Lower lobe of right lung (tissue), 2 donors: Measurements from ENCODE around the gene CNTN1. TPM values are rescaled to one million over a fixed set of nuclear protein-coding genes. Genes with fewer than 3 reads are reported as not detected.
A peak's percentile ranks its signal among the peaks of the same experiment; 100 is the strongest.

Source experiments
- ATAC-seq, 2 donors: fragments of 200-7000 bp; cut with Tn5 transposase; one replicate each; pipeline ENCODE4 v1.9.1; 2020 to 2022; ENCODE audit warnings: mild to moderate bottlenecking in 2 of 2, moderate library complexity in 2 of 2
- DNase-seq: peaks from one replicate; pipeline ENCODE4 v3.0.0-alpha.2; 2020
- H3K27ac ChIP-seq: fragments of 200-600 bp; one replicate; pipeline ENCODE4 v1.8.0; 2022
- H3K27me3 ChIP-seq: fragments of 200-600 bp; one replicate; pipeline ENCODE4 v1.8.0; 2022; ENCODE audit warnings: low read depth
- H3K36me3 ChIP-seq: fragments of 200-600 bp; one replicate; pipeline ENCODE4 v1.8.0; 2022; ENCODE audit warnings: mild to moderate bottlenecking
- H3K4me1 ChIP-seq: fragments of 200-600 bp; one replicate; pipeline ENCODE4 v1.8.0; 2022
- H3K4me3 ChIP-seq: fragments of 200-600 bp; one replicate; pipeline ENCODE4 v1.8.0; 2022; ENCODE audit warnings: mild to moderate bottlenecking
- H3K9me3 ChIP-seq: fragments of 200-600 bp; one replicate; pipeline ENCODE4 v1.8.0; 2022
- intact Hi-C: fragments of 100-400 bp; cut with DNase I; formaldehyde crosslinking; loops from one replicate; pipeline ENCODE4 v1.11.0; 2022
- total RNA-seq: library from RNA; stranded (reverse); fragmentation: NEBNext Ultra II Directional; extraction: Animal tissue kit (Norgen Biotek cat#: 25700); gene quantifications from one replicate; pipeline ENCODE4 v1.2.1, GENCODE V29; 2021
- TF ChIP-seq, protein P1 (sequence below): fragments of 200-600 bp; IDR thresholded peaks from one replicate; pipeline ENCODE4 v1.8.0; 2022; ENCODE audit warnings: antibody characterized with exemption, mild to moderate bottlenecking
- donor health status: DM: no; HTN: yes; CAD: no; lungs with severe emphysema.

CNTN1 gene
- total RNA-seq, 1 donor from 2014 or later = 12.3 TPM

DNA sequence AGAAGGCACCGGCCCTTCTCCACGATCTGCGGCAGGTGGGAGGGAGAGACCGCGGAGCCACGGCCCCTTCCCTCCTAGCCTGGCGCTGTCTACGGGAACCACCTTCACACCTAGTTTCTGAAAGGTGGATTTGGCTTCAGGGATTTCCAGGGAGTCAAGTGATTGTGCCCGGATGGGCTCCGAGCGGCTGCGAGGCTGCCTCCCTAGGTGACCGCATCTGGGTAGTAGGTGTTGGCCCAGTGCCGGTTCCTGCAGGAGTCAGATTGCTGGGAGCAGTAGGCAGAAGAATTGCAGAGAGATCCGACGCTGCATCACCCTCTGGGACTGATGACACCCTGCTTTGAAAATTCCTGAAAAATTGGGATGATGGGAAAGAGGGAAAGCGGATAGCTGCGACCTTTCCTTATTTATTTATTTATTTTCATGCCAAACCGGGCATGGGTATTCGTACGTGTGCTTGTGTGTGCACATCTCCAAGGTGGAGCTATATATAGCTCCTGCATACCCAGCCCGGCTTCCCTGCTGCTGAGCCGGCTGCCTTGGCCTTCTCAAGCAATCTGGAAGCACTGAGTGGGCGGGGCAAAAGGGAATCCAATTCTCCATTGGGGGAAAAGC, 1.1 kb downstream of the CNTN1 start:
- Histone ChIP-seq H3K4me3 (peak overlapping the region; percentile 59), H3K27ac (no peak overlapping the region), H3K9me3 (no peaks in the 10 kb centered on the region), H3K36me3 (no peaks in the 10 kb centered on the region), H3K4me1 (peaks cover 8% of the 10 kb centered on the region), H3K27me3 (peaks cover 17% of the 10 kb centered on the region)
- DNase-seq = peak; percentile 54
- intact Hi-C loops = no loop called here
- TF ChIP-seq, protein P1, sequence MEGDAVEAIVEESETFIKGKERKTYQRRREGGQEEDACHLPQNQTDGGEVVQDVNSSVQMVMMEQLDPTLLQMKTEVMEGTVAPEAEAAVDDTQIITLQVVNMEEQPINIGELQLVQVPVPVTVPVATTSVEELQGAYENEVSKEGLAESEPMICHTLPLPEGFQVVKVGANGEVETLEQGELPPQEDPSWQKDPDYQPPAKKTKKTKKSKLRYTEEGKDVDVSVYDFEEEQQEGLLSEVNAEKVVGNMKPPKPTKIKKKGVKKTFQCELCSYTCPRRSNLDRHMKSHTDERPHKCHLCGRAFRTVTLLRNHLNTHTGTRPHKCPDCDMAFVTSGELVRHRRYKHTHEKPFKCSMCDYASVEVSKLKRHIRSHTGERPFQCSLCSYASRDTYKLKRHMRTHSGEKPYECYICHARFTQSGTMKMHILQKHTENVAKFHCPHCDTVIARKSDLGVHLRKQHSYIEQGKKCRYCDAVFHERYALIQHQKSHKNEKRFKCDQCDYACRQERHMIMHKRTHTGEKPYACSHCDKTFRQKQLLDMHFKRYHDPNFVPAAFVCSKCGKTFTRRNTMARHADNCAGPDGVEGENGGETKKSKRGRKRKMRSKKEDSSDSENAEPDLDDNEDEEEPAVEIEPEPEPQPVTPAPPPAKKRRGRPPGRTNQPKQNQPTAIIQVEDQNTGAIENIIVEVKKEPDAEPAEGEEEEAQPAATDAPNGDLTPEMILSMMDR = no peak
- peak; percentile 72 to 75 for ATAC-seq

DNA sequence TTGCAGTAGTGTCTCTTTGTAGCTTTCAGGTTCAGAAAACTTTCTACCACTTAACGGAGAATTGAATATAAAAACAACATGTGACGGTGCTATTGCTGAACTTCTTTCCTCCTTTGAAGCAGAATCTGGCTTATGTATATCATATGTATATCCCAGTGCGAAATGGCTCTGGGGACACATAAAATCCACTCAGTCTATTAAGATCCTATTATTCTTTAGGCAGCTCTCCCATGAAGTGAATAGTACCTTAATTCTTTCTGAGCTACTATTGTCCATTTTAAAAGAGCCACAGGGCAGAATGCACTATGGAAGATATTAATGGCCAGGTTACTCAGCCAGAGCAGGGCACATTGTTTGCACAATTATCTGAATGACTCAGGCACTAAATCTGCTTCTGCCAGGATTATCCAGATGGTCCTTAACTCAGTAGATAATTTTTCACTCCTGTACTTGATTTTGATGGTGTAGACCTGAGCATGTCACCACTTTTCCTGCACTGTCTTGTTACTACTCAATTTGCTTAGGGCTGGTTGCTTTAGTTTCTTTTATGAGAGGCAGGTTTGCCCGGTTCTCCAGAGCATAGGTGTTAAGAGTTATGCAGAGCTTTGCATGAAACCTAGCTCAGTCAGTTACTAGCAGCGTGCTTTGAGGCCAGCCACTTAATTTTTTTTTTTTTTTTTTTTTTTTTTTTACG, 5.5 kb downstream of the CNTN1 start:
- DNase-seq (no peak), ATAC-seq (peak in 1 of 2 donors; percentile 37)
- Histone ChIP-seq H3K27me3 (peaks cover 8% of the 10 kb centered on the region), H3K4me3 (no peak overlapping the region), H3K27ac (no peak overlapping the region), H3K4me1 (peaks cover 2% of the 10 kb centered on the region), H3K36me3 (no peaks in the 10 kb centered on the region), H3K9me3 (no peaks in the 10 kb centered on the region)
- intact Hi-C loops = no loop called here
- TF ChIP-seq, protein P1 = no peak

DNA sequence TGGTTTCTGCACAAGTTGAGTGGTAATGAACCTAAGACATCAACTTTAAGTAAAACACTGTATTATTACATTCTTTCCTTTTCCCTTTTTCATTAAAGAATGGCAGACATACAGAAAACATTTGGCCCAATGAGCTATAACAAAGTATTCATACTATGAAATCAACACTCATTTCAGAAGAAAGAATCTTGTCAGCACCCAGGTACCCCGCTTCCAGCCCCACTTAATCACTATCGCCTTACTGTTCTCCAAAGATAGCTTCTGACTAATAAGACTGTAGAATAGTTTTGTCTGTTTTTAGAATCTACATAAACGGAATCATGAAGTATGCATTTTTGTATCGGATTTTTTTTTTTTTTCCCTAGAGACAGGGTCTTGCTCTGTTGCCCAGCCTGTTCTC, 9.5 kb downstream of the CNTN1 start:
- intact Hi-C loops = no loop called here
- ATAC-seq = no peak
- H3K27ac ChIP-seq = no peak overlapping the region

DNA sequence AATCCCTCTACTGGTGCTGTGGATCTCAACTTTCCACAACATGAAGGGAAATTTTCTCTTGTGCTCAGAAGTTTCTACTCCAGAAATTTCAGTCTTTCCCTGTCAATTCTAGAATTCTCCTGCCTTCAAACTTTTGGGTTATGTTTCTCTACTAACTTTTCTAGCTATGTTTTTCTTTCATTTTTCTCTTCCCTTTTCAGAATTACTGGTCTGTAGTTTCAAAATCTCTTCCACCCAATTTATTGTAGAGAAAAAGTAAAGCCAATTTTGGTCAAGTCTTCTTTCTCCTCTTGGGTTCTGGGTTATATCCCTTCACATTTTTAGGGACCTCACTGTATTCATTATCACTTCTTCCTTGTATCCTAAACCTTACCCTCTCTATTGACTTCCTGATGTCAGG, 18.9 kb downstream of the CNTN1 start:
- Histone ChIP-seq H3K27me3 (no peaks in the 10 kb centered on the region), H3K9me3 (no peaks in the 10 kb centered on the region), H3K4me1 (no peaks in the 10 kb centered on the region), H3K27ac (no peak overlapping the region), H3K36me3 (no peaks in the 10 kb centered on the region), H3K4me3 (no peak overlapping the region)
- TF ChIP-seq, protein P1 = no peak
- ATAC-seq (no peak), DNase-seq (no peak)
- intact Hi-C loops = no loop called here

More for the DNA sequence above, 9.5 kb downstream of the CNTN1 start:
- Histone ChIP-seq H3K27me3 (no peaks in the 10 kb centered on the region), H3K4me1 (no peaks in the 10 kb centered on the region), H3K9me3 (no peaks in the 10 kb centered on the region), H3K4me3 (no peak overlapping the region), H3K36me3 (no peaks in the 10 kb centered on the region)
- TF ChIP-seq, protein P1 = no peak
- DNase-seq = no peak

DNA sequence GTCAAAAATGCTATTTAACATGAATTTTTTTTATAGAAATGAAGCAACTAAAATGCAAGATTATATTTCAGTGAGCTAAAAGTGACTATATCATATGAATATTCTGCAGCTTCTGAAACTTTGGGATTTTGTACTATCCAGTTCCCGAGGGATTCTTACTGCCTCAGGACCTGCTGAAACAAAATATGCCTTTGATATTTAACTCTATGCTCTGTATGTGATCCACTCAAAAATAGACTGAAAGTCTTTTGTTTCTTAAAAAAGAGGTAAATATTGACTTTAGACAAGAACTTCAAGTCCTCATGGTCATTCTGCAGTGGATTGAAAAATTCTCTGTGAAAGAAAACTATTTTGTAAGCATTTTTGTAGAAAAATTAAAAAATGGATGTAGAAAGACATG, 22.4 kb downstream of the CNTN1 start:
- Histone ChIP-seq H3K9me3 (no peaks in the 10 kb centered on the region), H3K4me3 (no peak overlapping the region), H3K4me1 (no peaks in the 10 kb centered on the region), H3K27me3 (no peaks in the 10 kb centered on the region), H3K27ac (no peak overlapping the region), H3K36me3 (no peaks in the 10 kb centered on the region)
- DNase-seq (no peak), ATAC-seq (no peak)
- intact Hi-C loops = no loop called here
- TF ChIP-seq, protein P1 = no peak
